Measurements from ENCODE around the gene SMARCAL1.

DNA sequence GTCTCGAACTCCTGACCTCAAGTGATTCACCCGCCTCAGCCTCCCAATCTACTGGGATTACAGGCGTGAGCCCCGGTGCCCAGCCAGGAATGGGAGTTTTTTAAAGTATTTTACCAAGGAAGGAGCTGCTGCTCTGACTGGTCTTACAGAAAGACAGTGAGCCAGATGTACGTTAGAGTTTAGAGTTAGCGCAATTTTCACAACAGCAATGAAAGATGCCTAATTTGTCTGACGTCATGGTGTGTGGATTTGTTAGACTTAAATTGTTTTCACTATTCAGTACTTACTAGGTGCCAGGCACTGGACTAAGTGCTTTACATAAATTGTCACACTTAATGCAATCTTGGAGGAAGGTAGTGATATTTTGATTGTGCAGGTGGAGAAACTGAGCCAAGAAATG lies 74.0 kb downstream of the SMARCAL1 start:
- no peak for TF ChIP-seq EZH2 (IDR thresholded peaks at IDR 0.05; ENCODE audit: low read depth, unreplicated experiment)
- TF ChIP-seq, protein P1, sequence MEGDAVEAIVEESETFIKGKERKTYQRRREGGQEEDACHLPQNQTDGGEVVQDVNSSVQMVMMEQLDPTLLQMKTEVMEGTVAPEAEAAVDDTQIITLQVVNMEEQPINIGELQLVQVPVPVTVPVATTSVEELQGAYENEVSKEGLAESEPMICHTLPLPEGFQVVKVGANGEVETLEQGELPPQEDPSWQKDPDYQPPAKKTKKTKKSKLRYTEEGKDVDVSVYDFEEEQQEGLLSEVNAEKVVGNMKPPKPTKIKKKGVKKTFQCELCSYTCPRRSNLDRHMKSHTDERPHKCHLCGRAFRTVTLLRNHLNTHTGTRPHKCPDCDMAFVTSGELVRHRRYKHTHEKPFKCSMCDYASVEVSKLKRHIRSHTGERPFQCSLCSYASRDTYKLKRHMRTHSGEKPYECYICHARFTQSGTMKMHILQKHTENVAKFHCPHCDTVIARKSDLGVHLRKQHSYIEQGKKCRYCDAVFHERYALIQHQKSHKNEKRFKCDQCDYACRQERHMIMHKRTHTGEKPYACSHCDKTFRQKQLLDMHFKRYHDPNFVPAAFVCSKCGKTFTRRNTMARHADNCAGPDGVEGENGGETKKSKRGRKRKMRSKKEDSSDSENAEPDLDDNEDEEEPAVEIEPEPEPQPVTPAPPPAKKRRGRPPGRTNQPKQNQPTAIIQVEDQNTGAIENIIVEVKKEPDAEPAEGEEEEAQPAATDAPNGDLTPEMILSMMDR (conservative IDR thresholded peaks at IDR 0.05; ENCODE audit: low read depth in 2 of 2) = no peak
- no peak for TF ChIP-seq JUNB (IDR thresholded peaks at IDR 0.05; ENCODE audit: unreplicated experiment)
- no peak for TF ChIP-seq POLR2AphosphoS5 (IDR thresholded peaks at IDR 0.05; ENCODE audit: low read depth)
- TF ChIP-seq EZH2phosphoT487 (IDR thresholded peaks at IDR 0.05; ENCODE audit: unreplicated experiment) = no peak

Data from GM23338 (cell line).